ENCODE measurements around the gene NDUFA11.

NDUFA11 gene

GRCh38 chr19:5903624-5904351, at the start of gene NDUFA11:
Gene NDUFA11, minus strand, starts transcription at chr19:5903790. Its CDS starts 82 bp downstream, at chr19:5903708.
- H3K4me1 ChIP-seq (ENCODE audit: control insufficient read depth, insufficient read depth, low read length), result no peaks in the 10 kb centered on the region
- H3K9me3 ChIP-seq (ENCODE audit: control insufficient read depth, insufficient read depth, low read depth, low read length), result no peaks in the 10 kb centered on the region
- CTCF ChIA-PET, result interaction anchor here (0.6 to 6.5 kb wide), 10 partner anchors 11 to 387 kb away, joined by 3 to 56 read pairs (median 4); partner anchors contain the start of gene NRTN
- peaks cover 4 to 19% of the 10 kb centered on the region in 2 experiments; a peak in 2 of 3 replicates for H3K36me3 ChIP-seq (ENCODE audit: control insufficient read depth in 2 of 2, insufficient read depth in 1 of 2, low read length in 2 of 2)
- H3K4me3 ChIP-seq (ENCODE audit: low read depth, low read length), result peak within 1 kb of the TSS; percentile 97
- POLR2A ChIA-PET, result interaction anchor here (0.5 to 3.1 kb wide), 17 partner anchors 11 to 1166 kb away, joined by 3 to 35 read pairs (median 5); partner anchors contain the start of genes DUS3L, RANBP3, RPL36 and SAFB
- H3K27ac ChIP-seq (ENCODE audit: extremely low read depth, low read depth, low read length), result peak within 1 kb of the TSS; percentile 88
- TF ChIP-seq ZNF658 (tag by site-specific recombination; IDR thresholded peaks at IDR 0.05) (no peak), ZNF138 (tag by site-specific recombination; IDR thresholded peaks at IDR 0.05; ENCODE audit: borderline replicate concordance) (no peak), SETDB1 (IDR thresholded peaks at IDR 0.05; ENCODE audit: insufficient read length, low read length) (no peak), ZBTB20 (tag by site-specific recombination; IDR thresholded peaks at IDR 0.05) (peak; percentile 86), WT1 (tag by site-specific recombination; IDR thresholded peaks at IDR 0.05) (no peak), ZNF549 (tag by site-specific recombination; IDR thresholded peaks at IDR 0.05) (no peak), ZNF433 (tag by site-specific recombination; IDR thresholded peaks at IDR 0.05; ENCODE audit: low read depth) (no peak), ZBTB48 (tag by site-specific recombination; IDR thresholded peaks at IDR 0.05) (peak; percentile 93), REPIN1 (tag by site-specific recombination; IDR thresholded peaks at IDR 0.05; ENCODE audit: low read depth) (peak; percentile 60; the same call in 1 of the 2 replicates), ZNF239 (tag by site-specific recombination; IDR thresholded peaks at IDR 0.05) (no peak), ZNF211 (tag by site-specific recombination; IDR thresholded peaks at IDR 0.05; ENCODE audit: low read depth) (no peak), TCF7L2 (IDR thresholded peaks at IDR 0.05; ENCODE audit: borderline replicate concordance, low read depth, low read length) (no peak), ZNF175 (tag by site-specific recombination; IDR thresholded peaks at IDR 0.05) (no peak), ZIC2 (tag by site-specific recombination; IDR thresholded peaks at IDR 0.05) (no peak; the same call in 1 of the 2 replicates), PRDM1 (tag by site-specific recombination; IDR thresholded peaks at IDR 0.05) (peak; percentile 54; the same call in 1 of the 2 replicates), EGR2 (tag by site-specific recombination; IDR thresholded peaks at IDR 0.05; ENCODE audit: low read depth) (no peak), ZNF629 (tag by site-specific recombination; IDR thresholded peaks at IDR 0.05) (peak; percentile 89), GLIS1 (tag by site-specific recombination; IDR thresholded peaks at IDR 0.05) (no peak; the same call in 1 of the 2 replicates), ZNF585B (tag by site-specific recombination; IDR thresholded peaks at IDR 0.05) (no peak), ZNF837 (tag by site-specific recombination; IDR thresholded peaks at IDR 0.05) (no peak), ZFP37 (tag by site-specific recombination; IDR thresholded peaks at IDR 0.05) (peak; percentile 86), ZNF654 (tag by site-specific recombination; IDR thresholded peaks at IDR 0.05; ENCODE audit: low read depth) (no peak), ZNF785 (tag by site-specific recombination; IDR thresholded peaks at IDR 0.05) (no peak), ZNF366 (tag by site-specific recombination; conservative IDR thresholded peaks at IDR 0.05) (no peak), ZNF350 (tag by site-specific recombination; IDR thresholded peaks at IDR 0.05) (no peak), ZBTB1 (tag by site-specific recombination; IDR thresholded peaks at IDR 0.05) (peak; percentile 4)
- TF ChIP-seq, protein P1, sequence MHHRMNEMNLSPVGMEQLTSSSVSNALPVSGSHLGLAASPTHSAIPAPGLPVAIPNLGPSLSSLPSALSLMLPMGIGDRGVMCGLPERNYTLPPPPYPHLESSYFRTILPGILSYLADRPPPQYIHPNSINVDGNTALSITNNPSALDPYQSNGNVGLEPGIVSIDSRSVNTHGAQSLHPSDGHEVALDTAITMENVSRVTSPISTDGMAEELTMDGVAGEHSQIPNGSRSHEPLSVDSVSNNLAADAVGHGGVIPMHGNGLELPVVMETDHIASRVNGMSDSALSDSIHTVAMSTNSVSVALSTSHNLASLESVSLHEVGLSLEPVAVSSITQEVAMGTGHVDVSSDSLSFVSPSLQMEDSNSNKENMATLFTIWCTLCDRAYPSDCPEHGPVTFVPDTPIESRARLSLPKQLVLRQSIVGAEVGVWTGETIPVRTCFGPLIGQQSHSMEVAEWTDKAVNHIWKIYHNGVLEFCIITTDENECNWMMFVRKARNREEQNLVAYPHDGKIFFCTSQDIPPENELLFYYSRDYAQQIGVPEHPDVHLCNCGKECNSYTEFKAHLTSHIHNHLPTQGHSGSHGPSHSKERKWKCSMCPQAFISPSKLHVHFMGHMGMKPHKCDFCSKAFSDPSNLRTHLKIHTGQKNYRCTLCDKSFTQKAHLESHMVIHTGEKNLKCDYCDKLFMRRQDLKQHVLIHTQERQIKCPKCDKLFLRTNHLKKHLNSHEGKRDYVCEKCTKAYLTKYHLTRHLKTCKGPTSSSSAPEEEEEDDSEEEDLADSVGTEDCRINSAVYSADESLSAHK (tag by site-specific recombination; IDR thresholded peaks at IDR 0.05), result 0 out of 2 replicates have a peak, but pooled peaks have one; percentile 13
- TF ChIP-seq, protein P2, sequence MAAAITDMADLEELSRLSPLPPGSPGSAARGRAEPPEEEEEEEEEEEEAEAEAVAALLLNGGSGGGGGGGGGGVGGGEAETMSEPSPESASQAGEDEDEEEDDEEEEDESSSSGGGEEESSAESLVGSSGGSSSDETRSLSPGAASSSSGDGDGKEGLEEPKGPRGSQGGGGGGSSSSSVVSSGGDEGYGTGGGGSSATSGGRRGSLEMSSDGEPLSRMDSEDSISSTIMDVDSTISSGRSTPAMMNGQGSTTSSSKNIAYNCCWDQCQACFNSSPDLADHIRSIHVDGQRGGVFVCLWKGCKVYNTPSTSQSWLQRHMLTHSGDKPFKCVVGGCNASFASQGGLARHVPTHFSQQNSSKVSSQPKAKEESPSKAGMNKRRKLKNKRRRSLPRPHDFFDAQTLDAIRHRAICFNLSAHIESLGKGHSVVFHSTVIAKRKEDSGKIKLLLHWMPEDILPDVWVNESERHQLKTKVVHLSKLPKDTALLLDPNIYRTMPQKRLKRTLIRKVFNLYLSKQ (tag by site-specific recombination; IDR thresholded peaks at IDR 0.05; ENCODE audit: borderline replicate concordance), result no peak
- TF ChIP-seq, protein P3, sequence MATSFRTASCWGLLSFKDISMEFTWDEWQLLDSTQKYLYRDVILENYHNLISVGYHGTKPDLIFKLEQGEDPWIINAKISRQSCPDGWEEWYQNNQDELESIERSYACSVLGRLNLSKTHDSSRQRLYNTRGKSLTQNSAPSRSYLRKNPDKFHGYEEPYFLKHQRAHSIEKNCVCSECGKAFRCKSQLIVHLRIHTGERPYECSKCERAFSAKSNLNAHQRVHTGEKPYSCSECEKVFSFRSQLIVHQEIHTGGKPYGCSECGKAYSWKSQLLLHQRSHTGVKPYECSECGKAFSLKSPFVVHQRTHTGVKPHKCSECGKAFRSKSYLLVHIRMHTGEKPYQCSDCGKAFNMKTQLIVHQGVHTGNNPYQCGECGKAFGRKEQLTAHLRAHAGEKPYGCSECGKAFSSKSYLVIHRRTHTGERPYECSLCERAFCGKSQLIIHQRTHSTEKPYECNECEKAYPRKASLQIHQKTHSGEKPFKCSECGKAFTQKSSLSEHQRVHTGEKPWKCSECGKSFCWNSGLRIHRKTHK (tag by site-specific recombination; IDR thresholded peaks at IDR 0.05), result no peak
- TF ChIP-seq, protein P4, sequence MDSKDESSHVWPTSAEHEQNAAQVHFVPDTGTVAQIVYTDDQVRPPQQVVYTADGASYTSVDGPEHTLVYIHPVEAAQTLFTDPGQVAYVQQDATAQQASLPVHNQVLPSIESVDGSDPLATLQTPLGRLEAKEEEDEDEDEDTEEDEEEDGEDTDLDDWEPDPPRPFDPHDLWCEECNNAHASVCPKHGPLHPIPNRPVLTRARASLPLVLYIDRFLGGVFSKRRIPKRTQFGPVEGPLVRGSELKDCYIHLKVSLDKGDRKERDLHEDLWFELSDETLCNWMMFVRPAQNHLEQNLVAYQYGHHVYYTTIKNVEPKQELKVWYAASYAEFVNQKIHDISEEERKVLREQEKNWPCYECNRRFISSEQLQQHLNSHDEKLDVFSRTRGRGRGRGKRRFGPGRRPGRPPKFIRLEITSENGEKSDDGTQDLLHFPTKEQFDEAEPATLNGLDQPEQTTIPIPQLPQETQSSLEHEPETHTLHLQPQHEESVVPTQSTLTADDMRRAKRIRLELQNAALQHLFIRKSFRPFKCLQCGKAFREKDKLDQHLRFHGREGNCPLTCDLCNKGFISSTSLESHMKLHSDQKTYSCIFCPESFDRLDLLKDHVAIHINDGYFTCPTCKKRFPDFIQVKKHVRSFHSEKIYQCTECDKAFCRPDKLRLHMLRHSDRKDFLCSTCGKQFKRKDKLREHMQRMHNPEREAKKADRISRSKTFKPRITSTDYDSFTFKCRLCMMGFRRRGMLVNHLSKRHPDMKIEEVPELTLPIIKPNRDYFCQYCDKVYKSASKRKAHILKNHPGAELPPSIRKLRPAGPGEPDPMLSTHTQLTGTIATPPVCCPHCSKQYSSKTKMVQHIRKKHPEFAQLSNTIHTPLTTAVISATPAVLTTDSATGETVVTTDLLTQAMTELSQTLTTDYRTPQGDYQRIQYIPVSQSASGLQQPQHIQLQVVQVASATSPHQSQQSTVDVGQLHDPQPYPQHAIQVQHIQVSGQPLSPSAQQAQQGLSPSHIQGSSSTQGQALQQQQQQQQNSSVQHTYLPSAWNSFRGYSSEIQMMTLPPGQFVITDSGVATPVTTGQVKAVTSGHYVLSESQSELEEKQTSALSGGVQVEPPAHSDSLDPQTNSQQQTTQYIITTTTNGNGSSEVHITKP (tag by site-specific recombination; IDR thresholded peaks at IDR 0.05), result peak; percentile 51
